NCI-H1417 (cell line): ENCODE results near the gene CHI3L1.
"Not testable (repeated sequence)": the region's sequence is repeated elsewhere in the genome, so short reads cannot be mapped to it uniquely, and the experiment has no call there.

Experiments used
- DNase-seq, 3 experiments: peaks; one replicate each; lab custom pipeline; 2025; lab: John Stamatoyannopoulos, UW

CHI3L1 gene

DNA sequence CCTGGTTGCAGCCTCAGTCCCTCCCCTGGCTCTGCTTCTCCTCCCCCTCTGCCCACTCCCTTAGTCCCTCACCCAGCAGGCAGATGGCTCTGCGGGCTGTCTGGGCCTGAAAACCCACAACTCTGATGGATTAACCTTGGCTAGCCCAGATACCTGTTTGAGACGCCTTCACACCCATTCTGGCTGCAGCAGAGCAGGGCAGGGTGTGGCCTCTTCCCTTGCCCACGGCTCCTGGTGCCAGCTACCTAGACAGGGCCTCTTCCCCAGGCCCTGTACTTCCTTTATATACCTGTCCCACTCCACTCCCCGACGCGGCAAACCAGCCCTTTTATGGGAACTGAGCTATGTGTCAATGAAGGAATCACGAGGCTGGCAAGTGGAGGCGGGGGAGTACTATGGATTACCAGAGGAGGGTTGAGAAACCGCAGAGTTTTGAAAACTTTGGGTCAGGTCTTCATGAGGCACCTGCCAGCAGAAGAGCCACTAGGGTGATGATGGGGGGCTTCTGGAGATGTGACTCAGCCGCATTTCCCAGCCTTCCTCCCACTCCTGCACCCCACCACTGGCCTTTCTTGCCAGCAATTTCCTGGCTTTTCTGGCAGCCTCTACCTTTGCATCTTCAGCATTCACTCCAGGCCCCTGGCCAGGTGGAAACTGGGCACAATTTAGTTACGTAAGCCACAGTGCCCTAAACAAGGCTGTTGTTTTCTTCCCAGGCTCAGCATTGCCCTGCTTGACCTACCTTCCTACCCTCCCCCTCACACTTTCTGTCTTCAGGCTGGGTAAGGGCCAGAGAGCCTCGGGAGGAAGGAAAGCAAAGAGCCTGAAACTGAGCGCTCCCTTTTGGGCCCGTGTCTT is at the start of gene CHI3L1:
Gene CHI3L1 (minus strand): TSS at position 259 of the 858 bp plus-strand sequence. CDS start 81 bp downstream, at position 178.
- DNase-seq: no peak

DNA sequence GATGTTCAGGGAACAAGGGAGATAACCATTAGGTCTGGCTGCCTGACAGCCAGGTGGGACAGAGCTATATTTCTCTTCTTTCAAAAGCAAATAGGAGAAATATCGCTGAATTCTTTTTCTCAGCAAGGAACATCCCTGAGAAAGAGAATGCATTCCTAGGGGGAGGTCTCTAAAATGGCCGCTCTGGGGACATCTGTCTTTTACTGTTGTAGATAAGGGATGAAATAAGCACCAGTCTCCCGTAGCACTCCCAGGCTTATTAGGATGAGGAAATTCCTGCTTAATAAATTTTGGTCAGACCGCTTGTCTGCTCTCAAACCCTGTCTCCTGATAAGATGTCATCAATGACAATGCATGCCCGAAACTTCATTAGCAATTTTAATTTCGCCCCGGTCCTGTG is 48.4 kb upstream of the CHI3L1 start:
- not testable (repeated sequence) for DNase-seq

DNA sequence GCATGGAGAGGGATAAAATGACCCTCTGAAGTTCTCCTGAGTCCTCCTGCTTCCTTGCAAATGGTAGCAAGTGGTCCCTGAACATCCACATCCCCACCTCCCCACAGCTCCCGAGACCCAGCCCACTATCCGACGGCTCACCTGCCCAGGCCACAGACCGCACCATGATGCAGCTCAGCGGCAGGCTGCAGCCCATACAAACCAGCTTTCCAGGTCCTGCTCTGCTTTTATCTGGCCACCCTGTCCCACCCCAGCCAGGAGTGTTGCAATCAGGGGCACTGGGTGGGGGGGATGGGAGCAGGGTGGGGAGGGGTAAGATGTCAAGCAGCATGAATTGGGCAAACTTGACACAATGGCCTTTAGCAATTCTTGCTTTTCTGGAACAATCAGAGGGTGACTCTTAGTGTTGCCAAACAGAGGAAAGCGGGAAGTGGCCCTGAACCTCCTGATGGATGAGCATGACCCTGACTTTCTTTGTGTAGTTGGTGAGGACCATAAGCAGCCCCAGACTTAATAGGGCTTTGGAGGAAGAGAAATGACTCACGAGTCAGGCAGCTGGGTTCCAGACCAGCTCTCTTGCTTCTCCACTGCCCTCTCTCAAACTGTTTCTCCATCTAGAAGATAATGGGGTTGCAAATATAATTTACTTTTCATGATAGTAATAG is 43.1 kb upstream of the CHI3L1 start, which contains the start of gene CHIT1:
Gene CHIT1 (minus strand): TSS at position 203 of the 665 bp plus-strand sequence. CDS start 37 bp downstream, at position 166.
- no peak for DNase-seq

DNA sequence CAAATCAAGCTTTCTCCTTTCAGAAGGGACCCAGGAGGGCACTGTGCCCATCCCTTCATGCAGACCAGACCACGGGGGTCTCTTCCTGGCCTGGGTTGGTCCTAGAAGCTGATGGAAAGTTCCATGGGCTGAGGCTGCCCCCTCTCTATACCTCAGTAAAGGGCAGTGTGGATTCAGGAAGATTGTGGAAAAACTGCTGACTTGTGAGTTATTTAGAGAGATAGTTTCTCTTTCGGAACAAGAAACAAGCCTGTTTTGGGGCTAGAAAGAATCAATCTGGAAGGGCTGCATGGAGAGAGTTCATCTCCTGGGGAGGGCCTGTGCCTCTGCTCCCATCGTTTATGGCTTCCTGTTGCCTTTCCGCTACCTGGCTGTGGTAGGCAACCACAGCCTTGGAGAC is 42.2 kb upstream of the CHI3L1 start:
- no peak for DNase-seq

DNA sequence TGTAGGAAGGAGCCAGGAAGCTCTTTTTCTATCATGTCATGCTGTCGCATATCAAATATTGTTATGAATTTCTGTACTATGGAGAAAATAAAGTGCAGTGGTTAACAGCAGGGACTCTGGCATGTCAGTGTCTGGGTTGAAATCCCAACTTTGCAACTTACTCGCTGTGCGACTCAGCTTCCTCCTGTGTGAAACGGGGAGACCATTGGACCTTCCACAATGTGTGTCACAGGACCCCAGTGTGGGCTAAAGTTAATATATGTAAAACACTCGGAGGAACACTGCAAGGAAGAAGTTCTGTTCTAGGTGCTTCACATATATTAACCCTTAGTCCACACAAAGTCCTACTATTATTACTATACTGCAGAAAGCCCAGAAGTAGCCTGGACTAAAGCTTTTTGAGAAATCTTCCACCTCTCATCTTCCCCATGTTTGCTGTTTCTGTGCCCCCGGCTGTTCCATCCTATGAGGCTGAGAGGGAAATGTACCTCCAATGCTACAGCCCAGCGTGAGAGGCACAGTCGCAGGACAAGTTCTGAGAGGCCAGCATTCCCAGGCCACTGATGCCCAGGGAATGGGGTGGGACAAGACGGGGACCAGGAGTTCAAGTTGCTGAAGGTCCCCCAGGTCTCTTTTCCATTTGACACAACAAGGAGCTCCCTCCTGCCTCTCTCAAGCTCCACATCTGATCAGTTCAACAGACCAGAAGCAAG is 41.0 kb upstream of the CHI3L1 start:
- no peak for DNase-seq

DNA sequence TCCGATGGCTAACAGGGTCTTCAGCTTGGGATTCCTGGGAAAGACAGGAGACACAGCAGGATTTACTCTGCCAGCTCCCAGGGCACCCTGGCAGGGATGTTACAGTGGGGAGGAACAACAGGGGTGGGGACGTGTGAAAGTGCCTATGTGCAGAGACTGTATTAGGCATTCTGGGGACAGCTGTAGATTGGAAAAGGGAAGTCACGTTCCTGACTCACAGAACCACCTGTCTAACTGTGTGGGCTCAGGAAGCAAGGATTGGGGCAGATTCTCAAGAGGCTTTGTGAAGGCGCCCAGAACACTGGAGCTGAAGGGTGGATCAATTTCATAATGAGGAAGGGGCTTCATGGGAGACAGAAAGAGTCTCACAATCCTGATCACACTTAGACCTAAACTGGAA is 38.6 kb upstream of the CHI3L1 start:
- no peak for DNase-seq

DNA sequence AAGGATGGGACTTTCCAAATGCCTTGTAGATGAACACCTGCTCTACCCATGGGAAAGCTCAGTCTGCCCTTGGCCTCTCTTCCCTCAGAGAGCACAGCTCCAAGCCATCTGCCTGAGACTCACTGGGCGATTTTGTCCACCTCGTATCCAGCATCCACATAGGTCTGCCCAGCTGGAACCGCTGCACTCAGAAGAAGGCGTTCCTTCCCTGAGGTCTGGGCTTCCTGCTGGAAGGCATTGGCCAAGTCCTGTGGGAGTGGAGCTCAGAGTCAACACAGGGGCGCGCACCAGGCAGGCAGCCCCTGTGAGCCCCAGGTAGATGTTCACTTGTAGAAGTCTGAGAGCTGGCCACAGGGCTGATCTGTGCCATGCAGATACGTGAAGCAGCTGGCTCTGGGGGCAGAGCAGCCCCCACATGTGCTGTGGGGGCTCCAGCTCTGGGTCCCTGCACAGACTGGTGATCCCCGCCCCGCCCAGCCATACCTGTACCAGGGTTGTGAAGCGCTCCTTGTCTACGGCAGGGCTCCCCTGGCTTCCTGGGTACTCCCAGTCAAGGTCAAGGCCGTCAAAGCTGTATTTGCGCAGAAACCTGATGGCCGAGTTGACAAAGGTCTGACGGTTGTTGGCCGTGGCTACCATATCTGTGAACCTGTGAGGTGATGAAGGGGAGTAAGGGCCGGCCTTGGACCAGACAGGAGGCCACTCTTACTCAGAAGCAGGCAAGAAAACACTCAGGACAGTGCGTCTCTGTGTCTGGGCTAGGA is 36.7 kb upstream of the CHI3L1 start:
- no peak for DNase-seq

DNA sequence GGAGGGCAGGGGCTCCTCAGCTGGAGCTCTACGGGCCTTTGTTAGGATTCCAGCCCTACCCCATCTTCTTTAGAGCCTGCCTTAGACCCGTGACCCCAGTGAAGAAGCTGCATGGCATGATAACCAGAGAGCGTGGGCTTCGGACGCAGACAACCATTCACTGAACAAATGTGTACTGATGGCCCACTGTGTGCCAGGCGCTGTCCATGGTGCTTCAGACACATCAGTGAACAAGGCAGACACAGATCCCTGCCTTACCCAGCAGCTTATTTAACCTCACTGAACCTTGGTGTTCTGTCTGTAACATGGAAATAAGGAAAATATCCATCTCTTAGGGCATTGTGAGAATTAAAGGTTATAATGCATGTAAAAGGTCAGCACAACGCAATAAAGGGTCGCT is 33.4 kb upstream of the CHI3L1 start:
- no peak for DNase-seq

DNA sequence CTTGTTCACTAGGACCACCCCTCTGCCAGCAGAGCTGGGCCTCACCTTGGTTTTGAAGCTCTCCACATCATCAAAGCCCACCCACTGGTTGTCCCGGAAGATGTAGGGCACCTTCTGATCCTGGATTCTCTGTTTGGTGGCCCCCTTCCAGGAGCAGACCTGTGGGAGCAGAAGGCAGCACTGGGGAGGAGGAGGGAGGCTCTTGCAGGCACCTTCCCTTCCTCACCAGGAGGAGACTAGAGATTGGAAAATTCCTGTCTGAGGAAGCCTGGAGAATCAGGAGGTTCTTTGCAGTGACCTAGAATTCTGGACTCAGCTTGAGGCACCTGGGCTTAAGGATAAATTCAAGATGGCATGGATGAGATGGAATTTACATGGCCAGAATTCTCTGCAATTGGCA is 32.7 kb upstream of the CHI3L1 start:
- no peak for DNase-seq

DNA sequence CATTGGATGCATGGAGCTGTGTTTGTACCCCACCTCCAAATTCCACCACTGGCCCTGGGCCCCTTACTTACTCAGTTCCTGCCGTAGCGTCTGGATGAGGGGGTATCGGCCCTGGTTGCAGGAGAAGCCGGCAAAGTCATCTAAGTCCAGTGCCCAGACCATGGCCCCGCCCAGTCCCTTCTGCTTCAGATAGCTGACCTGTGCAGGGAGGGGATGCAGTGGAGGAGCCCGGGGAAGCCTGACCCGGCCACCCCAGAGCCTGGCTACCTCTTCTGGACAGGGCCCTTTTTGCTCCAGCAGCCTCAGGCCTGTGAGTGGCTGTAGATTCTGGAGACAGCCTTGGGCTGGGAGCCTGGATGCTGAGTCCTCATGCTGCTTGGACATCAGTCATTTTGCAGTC is 31.2 kb upstream of the CHI3L1 start:
- no peak for DNase-seq

DNA sequence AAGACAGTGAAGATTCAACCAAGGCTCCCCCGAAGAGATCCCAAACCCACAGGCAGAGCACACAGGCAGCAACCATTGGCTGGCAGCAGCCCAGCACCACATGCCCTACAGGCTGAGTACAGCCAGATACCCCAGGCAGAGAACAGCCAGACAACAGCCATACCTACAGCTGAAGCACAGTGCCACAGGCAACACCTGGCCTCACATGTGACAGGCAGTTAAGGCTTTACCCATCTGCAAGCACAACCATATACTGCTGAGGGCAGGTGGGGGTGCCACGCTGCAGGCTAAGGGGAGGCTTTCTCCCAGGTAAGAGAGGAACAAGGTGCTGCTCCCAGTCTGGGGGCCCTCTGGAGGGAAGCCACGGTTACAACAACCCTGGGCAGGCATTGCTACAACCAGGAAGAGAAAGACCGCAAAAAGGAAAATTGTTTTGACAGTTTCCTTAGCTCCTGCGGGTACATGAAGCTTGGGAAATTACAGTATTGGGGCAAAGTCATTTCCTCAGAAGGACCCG is 30.7 kb upstream of the CHI3L1 start:
- peak in 1 of 3 experiments; percentile 9 for DNase-seq

DNA sequence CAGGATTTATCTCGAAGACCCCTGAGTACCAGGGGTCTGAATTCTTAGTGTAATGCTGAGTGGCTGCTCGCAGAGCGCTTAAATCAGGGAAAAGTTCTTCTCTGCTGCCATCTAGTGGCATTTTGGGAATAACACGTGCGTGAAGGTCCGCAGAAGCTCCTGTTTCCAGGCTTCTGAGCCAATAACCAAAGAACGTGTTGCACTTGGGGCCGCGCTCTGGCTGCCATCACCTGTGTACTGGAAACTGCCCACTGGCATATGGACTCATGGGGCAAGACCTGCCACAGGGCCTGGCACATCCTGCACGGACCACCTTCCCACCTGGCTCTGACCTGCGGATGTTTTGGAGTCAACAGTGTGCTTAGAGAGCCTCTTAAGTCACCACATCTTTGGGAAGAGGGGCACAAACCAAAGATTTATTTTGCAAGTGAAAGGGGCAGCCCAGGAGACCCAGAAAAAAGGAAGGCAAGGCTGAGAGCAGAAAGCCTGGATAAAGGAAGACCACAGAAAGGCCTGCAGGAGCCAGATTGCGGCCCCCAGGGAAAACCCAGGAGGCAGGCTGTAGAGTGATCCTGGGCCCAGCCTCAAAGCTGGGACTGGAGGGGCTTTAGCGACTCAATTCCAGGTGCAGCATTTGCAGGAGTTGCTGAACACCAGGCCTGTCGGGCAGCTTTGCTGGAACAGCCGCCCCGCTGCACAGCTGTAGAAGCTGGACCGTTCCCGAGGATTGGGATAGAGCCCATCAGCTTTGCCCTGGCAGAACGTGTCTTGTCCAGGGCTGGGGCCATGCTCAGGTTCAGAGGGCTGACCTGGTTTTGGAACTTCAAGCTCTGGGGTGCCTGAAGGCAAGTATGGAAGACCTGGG is 30.0 kb upstream of the CHI3L1 start:
- DNase-seq: peak; percentile 67 to 95 (median 88)

DNA sequence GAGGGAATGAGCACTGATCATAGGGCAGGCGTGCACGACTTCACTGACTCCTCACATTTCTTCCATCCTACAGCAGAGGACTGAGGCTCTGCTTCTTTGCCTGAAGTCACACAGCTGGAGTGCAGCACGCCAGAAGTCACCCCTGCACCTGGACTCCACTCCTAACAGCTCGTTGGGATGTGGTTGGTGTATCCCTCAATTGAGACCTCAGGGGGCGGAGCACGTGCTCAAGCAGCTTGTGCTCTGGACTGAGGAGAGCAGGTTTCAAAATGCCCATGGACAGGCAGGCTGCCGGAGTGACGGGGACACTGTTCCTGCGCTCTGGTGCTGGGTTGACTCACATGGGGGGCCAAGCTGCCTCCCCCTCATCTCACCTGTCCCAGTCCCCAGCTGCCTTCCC is 29.1 kb upstream of the CHI3L1 start:
- peak; percentile 50 to 78 (median 78) for DNase-seq

DNA sequence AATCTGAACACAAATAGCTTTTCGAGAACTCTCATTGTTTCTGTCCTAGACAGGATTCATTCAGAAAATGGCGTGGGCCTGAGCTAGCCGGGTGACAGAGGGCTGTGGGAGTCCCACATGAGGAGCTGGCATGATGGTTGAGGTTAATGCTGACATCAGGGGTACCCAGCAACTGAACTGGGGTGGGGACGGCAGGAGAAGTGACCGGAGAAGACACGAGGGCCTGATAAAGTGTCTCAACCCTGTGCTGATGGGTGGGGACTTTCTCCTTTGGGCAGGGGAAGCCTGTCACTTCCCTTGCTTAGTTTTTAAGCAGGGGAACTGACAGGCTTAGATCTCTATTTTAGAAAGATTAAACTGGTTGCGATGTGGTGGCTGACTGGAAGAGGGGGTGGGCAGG is 28.4 kb upstream of the CHI3L1 start:
- no peak for DNase-seq

DNA sequence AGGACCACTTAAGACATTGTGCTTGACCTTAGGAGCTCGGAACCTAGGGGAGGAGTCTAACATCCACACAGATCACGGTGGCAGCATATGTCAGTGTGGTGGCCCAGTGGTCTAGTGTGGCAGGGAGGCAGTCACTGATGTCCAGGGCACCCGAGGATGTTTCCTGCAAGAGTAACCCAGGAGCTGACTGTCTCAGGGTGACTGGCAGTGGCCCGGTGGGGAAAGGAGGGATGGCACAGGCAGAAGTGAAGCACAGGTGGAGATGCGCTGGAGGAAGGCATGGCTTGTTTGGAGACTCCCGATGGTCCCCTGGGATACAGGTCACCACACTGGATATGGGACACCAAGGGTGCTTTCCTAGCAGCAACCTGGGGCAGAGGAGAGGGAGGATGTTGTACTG is 26.6 kb upstream of the CHI3L1 start:
- no peak for DNase-seq

DNA sequence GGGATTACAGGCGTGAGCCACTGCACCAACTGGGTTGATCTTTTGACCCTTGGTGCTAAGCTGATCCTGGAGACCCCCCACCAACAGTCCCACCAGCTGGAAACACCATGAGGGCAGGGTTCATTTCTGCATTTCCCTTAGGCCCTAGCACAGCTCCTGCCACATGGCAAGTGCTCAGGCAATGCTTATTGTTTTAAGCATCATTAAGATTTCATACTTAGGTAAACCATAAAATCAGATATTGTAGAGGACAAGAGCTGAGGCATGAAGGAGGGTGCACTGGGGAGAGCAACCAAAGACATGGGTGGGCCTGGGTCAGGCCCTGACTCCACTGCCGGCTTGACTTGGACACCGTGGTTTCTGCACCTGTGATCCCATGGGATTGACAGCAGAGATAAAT is 25.3 kb upstream of the CHI3L1 start:
- no peak for DNase-seq

DNA sequence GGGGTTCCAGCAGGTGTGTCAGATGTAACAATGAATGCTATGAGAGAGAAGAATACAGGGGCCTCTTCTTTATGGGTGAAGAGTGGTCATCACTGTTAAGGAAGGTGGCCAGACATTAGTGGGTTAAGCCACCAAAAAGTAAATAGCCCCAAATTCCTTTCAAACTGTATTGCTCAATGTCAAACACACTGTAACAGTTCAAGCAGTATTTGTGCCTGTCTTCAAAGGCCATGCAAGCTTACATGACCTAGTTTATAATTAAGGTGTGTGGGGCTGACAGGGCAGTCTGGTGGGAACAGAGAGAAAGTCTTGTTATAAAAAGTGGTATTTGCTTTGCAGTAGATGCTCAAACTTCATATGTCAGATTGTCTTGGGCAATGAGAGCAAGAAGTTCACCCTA is 24.5 kb upstream of the CHI3L1 start:
- DNase-seq: no peak

DNA sequence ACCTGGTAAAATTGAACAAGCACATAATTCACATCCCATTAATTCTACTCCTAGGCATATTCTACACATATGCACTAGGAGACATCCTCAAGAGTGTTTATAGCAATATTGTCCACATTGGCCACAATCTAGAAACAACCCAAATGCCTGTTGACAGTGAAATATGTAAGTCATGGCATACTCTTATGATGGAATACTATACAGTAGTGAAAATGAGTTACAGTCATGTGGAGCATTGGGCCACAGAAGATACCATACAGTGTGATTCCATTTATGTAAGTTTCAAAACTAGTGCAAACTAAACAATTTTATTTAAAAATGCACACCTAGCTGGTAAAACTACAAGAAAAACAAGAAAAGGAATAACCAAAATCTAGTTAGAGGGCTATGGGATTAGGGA is 23.8 kb upstream of the CHI3L1 start:
- DNase-seq: peak in 1 of 3 experiments; percentile 6

DNA sequence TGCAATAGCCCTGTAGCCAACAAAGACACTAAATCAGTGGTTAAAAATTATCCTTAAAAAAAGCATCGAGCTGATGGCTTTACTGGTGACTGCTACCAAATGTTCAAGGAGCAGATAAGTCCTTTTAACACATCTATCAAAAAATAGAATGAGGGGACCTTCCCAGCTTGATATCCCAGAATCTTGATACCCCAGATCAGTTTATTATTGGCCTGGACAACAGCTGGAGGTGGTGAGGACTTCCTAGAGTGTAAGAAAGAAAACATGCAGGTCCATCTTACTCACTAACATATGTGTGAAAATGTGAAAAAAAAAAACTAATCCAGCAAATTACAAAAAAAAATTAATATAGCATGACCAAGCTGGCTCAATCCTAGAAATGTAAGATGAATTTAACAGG is 21.7 kb upstream of the CHI3L1 start:
- no peak for DNase-seq

DNA sequence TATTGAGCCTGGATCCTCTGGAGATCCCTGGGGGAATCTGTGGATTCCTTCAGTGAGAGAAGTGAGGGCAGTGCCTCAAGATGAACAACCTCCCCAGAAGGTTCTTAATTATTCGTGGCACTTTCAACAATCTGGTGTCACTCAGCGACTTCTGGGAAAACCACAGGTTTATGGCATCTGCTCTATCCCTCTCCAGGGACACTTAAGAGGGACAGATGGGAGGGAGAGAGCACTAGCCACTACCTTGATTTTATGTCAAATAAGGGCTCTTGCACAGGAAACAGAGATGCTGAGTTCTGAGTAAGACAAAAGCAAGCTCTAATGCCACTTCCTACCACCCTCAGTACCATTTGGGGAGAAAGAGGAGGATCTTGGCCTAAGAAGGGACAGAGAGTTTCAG is 21.2 kb upstream of the CHI3L1 start:
- peak in 2 of 3 experiments; percentile 6 to 91 for DNase-seq
